Stimulated activated CD8-positive, alpha-beta memory T cell treated with anti-CD3 and anti-CD28 coated beads, Interleukin-4, amount 100 ng/mL, for 24 hours (primary cell): Measurements from ENCODE around the gene PLEKHM3.
"Not testable (repeated sequence)": the region's sequence is repeated elsewhere in the genome, so short reads cannot be mapped to it uniquely, and the experiment has no call there.

ENCODE experiments used
- DNase-seq: peaks from one replicate; pipeline ENCODE4 v3.0.0-alpha.2; 2020; ENCODE audit warnings: low read depth

The PLEKHM3 gene

DNA sequence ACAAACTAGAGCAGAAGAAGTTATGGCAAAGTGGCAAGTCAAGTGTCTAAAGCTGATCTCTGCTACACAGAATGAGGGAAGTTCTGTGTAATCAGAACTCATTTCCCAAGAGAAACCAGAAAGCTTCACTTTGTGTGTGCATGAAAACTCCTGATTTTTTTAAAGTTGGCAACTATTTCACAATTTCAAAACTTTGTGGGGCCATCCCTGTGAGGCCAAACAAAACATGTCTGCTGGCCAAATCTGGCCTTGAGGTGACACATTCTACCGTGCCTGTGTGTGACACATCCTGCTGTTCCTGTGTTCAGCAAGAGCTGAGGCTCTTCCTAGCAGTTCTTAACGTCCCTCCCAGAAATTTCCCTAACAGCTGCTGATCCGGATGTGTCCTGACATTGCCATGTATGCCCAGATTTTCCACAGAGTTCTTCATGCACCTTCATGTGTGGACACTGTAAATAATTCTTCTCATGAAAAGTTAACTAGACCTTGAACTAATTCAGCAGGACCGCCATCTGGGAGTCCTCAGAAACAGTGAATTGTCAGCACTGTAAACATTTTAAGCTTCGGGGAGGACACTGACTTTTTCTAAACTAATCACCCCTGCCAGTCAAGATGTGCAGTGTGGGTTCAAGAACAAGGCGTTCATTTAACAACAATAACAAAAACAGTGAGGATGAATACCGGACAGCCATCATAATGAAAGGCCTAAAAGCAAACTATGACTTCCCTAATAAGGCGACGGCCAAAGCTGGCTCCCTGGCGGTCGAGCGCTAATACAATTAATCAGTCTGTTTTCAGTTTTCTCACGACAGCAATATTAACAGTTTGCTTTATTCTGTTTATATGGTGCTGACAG lies 99.0 kb downstream of the PLEKHM3 start:
- no peak for DNase-seq

DNA sequence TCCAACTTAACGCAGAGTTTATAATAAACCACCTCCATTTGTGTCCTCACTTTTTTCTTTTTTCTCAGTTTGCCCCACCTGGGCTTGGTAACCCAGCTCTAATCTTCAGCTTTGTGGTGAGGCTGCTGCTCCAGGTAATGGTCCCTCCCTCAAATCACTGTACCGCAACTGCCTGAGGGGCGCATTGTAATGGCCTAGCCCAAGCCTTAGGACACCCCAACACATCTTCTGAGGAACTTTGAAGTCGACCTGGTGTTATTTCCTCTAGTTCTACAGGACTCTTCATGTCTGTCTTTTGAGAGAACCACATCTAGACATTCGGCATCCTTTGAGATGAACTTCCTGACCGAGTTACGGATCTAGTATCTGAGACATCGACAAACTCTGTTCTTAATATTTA lies 99.7 kb downstream of the PLEKHM3 start:
- DNase-seq = no peak

DNA sequence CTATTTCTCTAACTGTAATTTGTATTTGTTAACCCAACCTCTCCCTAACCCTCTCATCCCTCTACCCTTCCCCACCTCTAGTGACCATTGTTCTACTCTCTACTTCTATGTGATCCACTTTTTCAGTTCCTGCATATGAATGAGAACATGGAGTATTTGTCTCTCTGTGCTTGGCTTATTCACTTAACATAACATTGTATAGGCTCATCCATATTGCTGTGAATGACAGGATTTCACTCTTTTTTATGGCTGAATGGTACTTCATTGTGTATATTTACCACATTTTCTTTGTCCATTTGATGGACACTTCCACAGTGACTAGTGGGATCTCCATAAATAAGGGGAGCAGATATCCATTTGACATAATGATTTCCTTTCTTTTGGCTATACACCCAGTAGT lies 103.7 kb downstream of the PLEKHM3 start:
- no peak for DNase-seq

DNA sequence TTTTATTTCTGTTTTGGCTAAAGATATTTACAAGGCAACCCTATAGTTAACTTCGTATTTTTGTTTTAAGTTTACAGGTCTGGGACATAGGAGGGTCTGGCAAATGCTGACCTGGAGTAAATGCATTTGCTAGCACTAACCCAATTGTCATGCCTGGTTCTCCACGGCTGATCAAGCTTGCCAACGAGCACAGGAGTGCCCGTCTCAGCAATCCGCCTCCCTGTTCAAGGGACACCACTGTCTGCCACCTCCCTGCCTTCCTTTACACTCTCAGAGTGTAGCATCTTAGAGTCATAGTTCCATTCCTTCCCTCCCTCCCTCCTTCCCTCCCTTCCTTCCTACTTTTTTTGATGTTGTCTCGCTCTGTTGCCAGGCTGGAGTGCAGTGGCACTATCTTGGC lies 104.6 kb downstream of the PLEKHM3 start:
- no peak for DNase-seq

DNA sequence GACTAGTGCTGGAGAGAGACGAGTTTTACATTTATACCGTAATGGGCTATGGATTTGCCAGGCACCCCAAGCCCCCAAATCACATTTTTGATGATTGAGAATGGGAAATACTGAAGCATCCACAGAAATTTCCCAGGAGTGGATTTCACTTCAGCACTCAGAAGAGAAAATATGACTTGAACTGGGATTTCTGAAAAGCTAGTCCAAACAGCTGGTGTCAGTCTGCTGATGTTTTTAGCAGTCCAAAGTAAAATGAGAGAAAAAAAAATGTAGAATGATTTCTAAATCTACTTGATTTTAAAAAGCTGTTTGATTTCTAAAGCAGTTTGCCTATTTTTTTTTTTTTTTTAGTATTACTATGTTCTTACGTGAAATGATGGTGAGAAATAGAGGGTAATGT lies 105.0 kb downstream of the PLEKHM3 start:
- DNase-seq = no peak

DNA sequence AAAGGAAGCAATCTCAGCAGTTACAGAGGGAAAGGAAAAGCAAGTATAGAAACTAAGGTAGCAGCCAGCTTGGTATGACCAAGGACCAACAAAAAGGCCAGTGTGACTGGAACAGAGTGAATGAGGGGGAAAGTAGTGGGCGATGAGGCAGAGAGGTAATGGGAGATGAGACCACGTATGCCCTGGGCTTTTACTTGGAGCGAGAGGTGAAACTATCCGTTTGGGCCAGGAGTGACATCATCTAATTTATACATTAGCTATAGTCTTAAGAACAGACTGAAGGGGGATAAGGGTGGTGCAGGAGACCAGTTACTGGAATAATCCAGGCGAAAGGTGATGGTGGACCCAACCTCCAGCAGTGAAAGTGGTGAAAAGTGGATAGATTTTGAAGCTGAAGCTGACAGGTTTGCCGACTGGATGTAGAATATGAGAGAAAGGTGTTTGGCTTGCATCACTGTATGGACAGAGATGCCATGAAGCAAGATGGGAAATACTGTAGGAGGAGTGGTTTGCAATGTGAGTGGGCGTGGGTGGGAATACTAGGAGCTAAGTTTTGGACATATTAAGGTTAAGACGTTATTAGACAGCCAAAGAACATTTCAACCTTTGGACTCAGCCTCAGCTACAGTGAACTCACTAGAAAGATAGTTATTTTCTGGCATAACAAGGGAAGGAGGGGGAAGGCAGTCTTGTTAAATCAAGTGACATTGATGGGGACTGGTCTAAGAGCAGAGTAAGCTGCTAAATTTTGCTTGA lies 106.0 kb downstream of the PLEKHM3 start:
- DNase-seq = no peak

DNA sequence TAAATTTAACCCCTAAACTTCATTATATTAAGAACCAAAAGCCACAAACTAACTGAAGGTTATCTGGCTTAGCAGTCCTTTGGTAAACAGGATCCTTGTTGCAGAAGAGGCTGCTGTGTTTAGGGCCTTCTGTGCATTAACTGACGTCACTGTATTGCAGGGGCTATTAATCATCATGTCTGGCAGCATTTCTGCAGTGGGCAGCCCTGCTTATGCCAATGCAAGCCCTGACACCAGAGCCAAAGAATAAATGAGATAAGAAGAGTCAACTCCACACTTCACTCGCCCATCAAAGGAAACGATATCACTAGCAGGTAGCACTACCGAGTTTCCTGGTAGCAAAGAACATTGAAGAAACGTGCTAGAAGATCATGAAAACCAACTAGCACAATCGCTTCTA lies 110.6 kb downstream of the PLEKHM3 start:
- no peak for DNase-seq

DNA sequence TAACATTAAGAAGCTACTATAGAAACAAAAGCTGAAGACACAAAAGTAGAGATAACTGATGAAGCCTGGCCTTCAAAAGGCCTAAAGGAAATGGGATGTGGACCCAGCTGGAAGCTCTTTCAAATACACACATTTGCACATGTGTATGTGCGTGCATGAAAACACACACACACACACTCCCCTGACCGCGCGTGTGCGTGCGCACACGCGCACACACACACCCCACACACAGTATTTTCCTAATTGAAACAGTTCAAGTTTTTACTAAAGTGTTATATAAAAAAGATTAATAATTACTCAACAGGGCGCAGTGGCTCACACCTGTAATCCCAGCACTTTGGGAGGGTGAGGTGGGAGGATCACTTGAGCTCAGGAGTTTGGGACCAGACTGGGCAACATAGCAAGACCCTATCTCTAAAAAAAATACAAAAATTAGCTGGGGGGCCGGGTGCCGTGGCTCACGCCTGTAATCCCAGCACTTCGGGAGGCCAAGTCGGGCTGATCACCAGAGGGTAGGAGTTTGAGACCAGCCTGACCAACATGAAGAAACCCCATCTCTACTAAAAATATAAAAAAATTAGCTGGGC lies 111.5 kb downstream of the PLEKHM3 start:
- no peak for DNase-seq

DNA sequence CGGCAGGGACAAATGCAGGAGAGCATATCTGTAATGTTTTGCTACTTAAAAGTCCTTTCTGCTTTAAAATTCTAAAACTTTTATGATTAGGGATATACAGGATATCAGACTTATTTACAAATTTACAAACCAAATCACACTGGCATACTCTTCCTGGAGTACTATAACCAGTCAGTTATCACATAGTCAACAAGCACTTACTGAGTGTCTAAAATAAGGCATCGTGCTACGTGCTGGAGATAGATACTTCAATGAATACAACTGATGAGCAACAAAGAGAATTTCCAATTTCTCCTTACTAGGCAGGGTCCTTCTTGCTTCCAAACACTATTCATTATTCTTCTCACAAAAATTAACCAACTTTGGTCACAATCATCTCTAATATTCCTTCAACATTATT lies 113.5 kb downstream of the PLEKHM3 start:
- no peak for DNase-seq

DNA sequence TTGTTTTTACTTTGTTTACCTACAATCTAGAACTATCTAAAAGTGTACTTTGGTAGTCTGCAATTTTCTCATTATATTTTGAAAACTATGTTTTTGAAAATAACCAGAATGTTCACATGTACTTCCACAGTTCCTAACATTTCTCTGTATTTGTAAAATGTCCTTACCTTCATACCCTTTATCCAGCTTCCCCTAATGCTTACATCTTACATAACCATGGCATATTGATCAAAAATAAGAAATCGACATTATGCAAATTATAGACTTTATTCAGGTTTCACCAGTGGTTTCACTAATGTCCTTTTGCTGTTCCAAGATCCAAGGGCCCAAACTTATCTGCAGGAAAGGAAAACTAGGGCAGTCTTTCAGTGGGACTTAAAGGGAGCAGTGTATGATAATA lies 114.1 kb downstream of the PLEKHM3 start:
- DNase-seq = no peak

DNA sequence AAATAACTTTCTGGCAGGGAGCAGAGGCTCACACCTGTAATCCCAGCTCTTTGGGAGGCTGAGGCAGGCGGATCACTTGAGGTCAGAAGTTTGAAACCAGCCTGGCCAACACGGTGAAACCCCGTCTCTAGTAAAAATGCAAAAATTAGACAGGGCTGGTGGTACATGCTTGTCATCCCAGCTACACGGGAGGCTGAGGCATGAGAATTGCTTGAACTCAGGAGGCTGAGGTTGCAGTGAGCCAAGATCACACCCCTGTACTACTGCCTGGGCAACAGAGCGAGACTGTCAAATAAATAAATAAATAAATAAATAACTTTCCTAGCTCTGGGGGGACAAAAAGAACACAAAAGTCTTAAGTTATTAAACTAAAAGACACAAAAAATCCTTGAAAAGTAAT lies 118.8 kb downstream of the PLEKHM3 start:
- DNase-seq = not testable (repeated sequence)

DNA sequence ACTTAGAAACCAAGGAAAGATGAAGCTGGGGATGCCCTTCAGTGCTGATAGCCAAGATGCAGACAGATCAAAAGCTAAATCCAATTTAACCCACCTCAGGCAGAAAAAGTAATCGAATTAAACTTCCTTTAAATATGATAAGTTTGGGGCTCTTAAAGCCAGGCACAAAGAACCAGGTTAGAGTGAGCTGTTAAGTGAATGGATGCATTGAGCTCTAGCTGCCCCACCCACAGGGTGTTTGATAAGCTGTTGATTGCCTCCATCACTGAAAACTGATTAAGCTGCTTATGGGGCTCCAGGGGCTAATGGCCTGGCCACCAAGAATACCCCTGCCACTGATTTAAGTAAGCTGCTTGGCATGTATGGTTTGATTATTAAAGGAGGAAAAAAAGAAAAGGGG lies 119.8 kb downstream of the PLEKHM3 start:
- DNase-seq = no peak

DNA sequence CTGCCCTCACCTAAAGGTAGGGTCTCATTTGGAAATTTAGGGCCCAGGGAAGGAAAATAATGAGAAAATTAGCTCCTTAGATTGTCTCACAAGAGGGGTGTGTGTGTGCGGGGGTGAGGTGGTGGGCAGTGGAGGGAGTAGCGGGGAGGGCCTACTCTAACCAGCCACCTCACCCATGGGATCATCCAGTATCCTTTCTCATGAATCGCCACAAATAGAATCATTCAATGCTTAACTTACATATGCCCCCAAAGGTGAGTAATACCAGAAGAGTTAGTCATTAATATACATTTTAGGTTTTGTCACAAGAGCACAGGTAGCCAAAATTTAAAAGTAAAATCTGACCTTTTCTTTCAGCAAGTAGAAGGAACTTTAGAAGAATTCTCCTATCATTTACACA lies 122.1 kb downstream of the PLEKHM3 start:
- no peak for DNase-seq

DNA sequence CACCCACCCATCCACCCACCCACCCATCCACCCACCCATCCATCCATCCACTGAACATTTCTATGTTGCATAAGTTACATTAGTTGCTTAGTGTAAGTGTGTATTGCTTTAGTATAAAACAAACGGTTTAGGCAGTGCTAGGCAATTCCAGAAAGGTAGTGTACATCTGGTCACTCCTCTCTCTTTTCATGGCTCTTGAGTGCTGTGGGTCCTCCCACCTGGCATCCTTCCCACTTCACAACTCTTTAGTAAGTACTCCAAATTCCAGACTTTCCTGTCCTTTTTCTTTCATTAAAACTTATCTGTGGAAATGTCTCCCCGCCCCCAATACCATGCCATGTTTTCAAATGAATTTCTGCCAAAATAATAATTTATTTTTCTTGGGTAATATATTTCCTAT lies 122.5 kb downstream of the PLEKHM3 start:
- DNase-seq = no peak

DNA sequence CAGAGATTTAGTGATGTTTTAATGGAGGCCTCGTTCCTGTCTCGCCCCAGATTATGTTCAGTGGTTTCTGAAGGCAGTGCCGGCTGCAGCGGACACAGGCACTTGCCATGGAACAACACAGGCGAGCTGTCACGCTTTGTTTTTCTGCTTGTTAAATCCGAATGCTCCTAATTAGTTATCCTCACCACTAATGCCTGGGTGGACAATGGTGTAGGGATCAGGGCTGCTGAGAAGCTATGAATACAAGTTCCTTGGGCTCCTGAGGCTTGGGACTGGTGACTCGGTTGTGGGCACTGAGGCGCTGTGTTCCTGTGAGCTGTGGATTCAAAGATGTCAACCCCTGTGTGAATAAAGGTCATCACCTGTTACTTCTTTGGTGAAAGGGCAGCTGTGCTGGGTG lies 123.5 kb downstream of the PLEKHM3 start:
- no peak for DNase-seq

DNA sequence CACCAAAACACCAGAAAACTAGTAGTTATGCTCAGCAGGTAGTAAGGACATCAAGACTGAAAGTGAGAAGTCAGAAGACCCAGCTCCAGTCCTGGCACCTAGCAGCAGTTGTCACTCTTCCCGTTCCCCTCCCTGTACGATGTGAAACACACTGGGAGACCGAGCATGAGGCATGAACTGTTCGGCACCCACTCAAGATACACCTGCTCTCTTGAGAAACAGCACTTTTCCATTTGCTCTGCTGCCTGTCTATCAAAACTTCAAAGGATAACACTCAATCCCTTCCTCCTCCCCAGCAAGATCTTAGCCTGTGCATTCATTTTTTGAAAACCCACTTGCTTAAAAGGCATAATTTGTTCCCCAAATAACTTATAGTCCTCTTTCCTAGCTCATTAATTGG lies 123.9 kb downstream of the PLEKHM3 start:
- no peak for DNase-seq

DNA sequence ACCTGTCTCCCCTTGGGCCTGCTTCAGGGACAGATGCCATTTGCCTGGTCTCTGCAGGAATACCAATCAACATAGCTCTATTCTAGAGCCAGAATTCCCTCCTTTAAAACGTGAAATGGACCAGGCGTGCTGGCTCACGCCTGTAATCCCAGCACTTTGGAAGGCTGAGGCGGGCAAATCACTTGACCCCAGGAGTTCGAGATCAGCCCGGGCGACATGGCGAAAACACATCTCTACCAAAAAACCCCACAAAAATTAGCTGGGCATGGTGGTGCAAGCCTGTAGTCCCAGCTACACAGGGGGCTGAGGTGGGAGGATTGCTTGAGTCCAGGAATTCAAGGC lies 127.0 kb downstream of the PLEKHM3 start:
- no peak for DNase-seq

DNA sequence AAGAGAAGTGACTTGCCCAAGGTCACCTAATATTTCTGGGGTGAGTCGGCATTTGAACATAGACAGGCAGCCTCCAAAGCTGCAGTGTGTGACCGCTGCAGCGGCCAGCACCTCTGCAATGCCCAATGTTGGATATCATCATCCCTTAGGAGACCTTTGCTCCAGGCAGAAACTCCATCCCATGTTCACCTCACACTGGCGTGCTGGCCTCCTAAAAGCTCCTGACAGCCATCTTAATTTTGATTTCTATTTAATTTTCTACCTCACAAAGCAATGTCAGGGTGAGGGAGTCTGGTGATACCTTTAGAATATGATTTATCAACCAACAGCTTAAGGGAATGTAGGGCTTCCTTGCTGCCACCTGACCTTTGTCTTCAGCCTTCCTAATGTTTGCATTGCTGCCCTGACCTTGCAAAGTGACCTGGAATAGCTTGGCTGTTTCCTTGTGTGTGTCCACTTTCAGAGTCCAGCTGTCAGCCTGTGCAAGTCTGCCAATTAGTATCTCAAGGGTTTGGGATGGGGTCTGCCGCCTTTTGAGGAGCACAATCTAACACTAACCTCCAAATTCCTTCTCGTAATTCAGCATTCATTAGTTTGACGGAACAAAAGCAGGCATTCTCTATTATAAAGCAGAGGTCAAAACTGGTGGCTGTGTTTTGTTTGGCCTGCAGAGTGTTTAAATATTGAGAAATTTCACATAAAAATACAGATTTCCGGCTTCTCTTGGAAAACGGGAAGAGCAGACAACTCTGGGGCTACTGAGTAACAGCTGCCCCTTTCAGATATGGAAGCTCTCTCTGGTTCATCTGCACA lies 127.6 kb downstream of the PLEKHM3 start:
- no peak for DNase-seq

DNA sequence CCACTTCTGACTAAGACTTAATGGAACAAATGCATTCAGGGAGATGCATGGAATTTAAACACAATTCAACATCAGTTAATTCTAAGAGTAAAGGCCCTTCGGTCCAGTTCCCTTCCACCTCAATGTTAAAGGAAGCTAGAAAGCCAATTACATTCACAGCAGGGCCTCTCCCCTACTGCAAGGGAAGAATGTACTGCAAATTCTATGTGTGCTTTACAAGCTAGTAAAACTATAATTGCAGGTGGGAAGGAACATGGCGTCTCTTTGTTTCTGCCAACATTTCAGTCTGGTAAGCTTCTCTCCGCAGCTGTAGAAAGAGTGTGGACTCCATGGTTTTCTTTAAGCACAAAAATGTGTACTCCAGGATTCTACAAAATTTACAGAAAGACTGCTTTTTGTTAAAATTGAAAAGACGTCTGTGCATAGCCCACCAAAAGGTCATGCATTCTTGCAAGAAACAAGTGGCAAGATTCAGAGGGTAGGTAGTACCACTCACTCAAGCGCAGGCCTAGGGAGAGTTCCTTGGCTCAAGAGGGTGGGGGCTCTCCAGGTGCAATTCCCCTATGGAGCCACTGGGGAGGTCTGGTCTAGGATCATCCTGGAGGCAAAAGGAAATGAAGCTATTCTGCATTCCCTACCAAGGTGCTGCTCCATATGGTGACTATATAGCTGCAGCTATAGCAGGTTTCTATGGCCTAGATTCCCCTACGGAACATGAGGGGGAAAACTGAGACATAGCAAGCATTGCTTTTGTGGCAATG lies 128.6 kb downstream of the PLEKHM3 start:
- no peak for DNase-seq

DNA sequence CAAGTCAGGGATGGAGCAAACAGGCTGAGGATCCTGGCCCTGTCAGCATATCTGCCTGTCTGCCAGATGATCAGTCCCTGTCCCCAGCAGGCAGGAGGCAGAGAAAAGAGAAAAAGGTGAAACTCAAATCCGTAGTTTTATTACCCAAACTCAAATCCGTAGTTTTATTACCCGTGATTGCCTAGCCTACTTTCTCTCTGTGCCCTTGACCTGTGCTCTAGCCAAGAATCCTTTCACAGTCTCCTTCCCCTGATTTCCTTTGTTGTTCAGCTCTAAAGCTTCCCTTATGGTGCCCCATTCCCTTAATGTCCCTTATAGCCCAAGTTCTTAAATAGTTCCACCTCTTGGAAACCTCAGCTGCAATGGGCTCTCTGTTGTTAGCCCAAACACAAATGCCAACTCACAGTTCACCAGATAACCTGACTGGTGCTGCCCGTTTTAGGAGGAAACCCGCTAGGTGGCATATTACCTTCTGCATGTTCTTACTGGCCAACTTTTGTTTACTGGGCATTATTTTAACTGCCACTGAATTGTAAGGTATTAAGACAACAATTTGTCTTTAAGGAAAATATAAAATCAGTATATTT lies 130.0 kb downstream of the PLEKHM3 start:
- no peak for DNase-seq

DNA sequence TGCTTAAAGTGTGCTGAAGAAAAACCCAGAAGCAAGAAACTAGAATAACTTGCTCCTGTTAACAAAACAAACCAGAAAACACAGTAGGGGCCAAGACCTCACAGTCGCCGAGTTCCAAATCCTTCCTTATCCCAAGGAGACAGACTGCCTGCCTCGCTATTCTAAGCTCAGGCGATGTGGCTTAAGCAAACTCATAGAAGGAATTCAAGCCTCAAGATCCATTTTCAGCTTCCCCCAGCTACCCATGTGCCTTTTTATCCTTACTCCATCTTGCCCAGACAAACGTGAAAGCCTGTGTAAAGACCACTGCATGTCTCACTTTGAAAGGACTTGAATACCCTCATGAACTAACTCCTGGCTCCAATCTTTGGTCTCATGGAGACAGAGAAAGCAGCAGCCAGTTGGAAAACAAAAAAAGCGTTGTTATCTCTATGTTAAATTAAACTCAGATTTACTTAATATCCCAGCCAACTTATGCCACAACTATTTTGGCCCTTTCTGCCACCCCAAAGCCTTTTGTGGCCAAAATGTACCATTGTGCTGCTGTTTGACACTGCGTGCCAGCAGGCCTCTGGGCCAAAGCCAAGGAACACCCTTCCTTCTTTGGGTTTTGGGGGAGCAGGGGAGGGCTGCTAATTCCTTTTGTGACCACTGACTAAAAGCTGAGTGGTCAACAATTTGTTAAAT lies 132.5 kb downstream of the PLEKHM3 start:
- no peak for DNase-seq
